NB4 (cell line): ENCODE results near the gene CCND1.
A peak's percentile ranks its signal among the peaks of the same experiment; 100 is the strongest.

Experiments
- DNase-seq: peaks from one replicate; pipeline ENCODE4 v3.0.0; 2010; ENCODE audit warnings: low read depth
- H3K4me3 ChIP-seq: one replicate; pipeline ENCODE4 v1.5.1; 2011; ENCODE audit warnings: mild to moderate bottlenecking, low read depth, low read length, moderate library complexity
- MYC ChIP-seq: IDR thresholded peaks from 2 replicates; pipeline ENCODE4 v1.6.1; 2011; ENCODE audit warnings: low read depth, low read length
- POLR2A ChIP-seq: IDR thresholded peaks from 2 replicates; pipeline ENCODE4 v1.6.1; 2011; ENCODE audit warnings: mild to moderate bottlenecking; ENCODE audit not compliant: insufficient read length; ENCODE audit errors: extremely low read depth
- TF ChIP-seq, protein P1 (sequence below): IDR thresholded peaks from 2 replicates; pipeline ENCODE4 v1.6.1; 2011; ENCODE audit warnings: low read depth, low read length
- TF ChIP-seq, protein P2 (sequence below): IDR thresholded peaks from one replicate; pipeline ENCODE4 v1.5.1; 2012; ENCODE audit warnings: low read depth, low read length

The CCND1 gene

DNA sequence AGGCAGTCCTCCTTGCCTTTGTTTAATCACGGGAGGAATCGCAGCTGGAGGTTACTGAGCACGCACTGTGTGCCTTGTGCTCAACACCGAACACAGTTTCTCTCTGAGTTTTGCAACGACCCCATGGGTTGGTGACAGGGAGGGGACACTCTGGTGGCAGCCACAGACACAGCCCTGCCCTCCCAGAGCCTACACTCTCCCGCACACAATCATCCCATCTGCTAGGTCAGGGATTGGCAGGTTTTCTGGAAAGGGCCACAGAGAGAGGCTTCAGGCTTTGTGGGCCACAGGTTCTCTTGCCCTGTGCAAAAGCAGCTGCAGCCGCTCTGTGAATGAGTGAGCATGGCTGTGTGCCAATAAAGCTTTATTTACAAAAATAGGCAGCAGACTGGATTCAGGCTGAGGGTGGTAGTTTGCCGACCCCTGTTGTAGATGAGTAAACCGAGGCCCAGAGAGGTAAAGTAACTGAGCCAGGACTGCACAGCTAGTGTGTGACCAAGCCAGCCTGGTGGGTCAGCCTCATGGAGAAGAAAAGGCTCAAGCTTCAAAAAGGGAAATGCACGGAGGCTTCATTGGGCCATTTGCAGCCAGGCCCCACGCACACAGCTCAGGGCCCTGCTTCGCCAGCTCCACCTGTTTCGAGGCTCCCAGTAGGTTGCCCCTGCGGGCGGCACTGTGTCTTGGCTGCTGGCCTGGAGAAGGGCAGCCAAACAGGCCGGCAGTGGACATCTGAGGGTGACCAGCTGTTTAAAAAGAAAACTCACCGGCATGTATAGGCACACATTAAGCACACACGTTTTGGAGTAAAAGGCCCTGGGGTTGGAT is 17.9 kb downstream of the CCND1 start:
- no peak overlapping the region for H3K4me3 ChIP-seq
- TF ChIP-seq, protein P1, sequence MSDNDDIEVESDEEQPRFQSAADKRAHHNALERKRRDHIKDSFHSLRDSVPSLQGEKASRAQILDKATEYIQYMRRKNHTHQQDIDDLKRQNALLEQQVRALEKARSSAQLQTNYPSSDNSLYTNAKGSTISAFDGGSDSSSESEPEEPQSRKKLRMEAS, result no peak
- TF ChIP-seq POLR2A (no peak), MYC (no peak)
- TF ChIP-seq, protein P2, sequence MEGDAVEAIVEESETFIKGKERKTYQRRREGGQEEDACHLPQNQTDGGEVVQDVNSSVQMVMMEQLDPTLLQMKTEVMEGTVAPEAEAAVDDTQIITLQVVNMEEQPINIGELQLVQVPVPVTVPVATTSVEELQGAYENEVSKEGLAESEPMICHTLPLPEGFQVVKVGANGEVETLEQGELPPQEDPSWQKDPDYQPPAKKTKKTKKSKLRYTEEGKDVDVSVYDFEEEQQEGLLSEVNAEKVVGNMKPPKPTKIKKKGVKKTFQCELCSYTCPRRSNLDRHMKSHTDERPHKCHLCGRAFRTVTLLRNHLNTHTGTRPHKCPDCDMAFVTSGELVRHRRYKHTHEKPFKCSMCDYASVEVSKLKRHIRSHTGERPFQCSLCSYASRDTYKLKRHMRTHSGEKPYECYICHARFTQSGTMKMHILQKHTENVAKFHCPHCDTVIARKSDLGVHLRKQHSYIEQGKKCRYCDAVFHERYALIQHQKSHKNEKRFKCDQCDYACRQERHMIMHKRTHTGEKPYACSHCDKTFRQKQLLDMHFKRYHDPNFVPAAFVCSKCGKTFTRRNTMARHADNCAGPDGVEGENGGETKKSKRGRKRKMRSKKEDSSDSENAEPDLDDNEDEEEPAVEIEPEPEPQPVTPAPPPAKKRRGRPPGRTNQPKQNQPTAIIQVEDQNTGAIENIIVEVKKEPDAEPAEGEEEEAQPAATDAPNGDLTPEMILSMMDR, result no peak
- DNase-seq, result no peak

DNA sequence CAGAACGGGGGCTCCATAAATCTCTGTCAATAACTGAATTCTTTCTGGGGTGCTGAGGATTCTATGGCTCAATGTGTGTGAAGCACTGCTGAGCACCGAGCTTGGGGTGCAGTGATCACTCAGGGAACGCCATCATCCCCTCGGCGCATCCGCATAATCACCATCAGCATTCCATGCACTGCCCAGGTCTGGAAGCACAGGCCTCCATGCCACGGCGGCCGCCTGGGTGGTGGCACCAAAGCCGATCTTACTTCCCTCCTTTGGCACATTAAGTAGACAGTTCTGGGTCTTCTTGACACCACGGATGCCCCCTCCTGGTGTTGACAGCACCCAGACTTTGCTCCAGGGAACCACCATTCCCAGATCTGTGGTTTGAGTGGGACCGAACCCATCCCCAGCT is 18.6 kb downstream of the CCND1 start:
- no peak overlapping the region for H3K4me3 ChIP-seq
- no peak for DNase-seq
- TF ChIP-seq POLR2A (no peak), MYC (no peak)
- TF ChIP-seq, protein P2, result no peak
- TF ChIP-seq, protein P1, result no peak

DNA sequence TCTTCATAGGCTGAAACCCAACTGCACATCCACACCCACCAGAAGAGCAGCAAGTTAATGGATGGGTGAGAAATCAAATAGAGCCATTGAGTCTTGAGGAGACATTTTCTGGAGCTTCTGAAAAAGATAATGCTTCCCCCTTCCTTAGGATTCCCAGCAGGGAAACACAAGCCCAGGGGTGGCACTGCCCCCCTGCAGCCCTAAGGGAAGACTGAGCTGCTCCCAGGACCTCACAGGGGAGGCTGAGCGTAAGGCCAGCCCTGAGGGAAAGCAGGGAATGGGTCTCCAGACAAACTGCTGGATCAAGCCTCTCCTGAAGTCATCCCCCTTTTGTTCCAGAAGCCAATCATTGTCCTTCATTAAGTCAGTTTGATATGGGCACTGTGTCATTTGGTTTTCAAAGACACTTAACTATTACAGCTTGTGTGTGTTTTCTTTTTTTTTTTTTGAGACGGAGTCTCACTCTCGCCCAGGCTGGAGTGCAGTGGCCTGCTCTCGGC is 19.1 kb downstream of the CCND1 start:
- no peak for DNase-seq
- H3K4me3 ChIP-seq, result no peak overlapping the region
- TF ChIP-seq, protein P1, result no peak
- TF ChIP-seq MYC, result no peak
- TF ChIP-seq, protein P2, result no peak
- no peak for TF ChIP-seq POLR2A

DNA sequence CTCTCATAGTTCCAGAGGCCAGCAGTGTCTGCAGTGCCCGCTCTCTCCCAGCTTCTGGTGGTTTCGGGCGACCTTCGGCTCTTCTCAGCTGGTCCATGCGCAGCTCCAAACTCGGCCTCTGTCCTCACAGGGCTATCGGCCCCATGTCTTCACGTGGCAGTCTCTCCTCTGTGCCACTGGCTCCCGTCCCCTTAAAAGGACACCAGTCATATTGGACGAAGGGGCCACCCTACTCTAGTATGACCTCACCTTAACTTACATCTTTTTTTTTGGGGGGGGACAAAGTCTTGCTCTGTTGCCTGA is 20.4 kb downstream of the CCND1 start:
- DNase-seq, result no peak
- TF ChIP-seq MYC (no peak), POLR2A (no peak)
- TF ChIP-seq, protein P1, result no peak
- TF ChIP-seq, protein P2, result no peak
- no peak overlapping the region for H3K4me3 ChIP-seq

DNA sequence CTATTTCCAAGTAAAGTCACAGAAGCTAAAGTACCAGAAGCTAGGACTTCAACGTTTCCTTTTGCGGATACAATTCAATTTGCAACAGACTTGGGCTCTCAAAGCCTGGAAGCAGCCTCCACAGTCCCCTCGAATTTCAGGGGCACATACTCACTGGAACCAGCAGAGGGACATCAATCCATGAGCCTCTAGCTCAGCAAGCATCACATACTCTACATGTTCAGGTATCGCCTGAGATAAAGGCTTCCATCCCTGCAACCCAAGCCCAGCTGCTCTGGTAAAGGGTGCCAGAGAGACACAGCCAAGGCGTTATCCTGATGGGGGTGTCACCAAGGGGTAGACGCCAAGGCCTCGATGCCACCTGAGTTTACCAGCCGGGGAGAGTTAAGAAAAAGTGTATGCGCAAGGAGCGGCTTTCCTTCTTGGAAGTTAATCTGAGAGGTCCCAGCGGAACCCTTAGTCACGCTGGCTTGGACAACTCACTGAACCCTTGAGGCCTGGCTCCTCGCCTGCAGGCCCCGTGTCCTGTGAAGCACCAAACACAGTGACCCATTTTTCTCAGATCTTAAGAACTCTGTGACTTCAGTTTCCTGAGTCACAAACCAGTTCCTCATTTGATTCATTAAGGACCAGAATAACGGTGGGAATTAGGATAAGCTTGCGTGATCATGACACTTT is 21.2 kb downstream of the CCND1 start:
- TF ChIP-seq, protein P2, result peak; percentile 28
- TF ChIP-seq, protein P1, result no peak
- no peak for TF ChIP-seq MYC
- TF ChIP-seq POLR2A, result no peak
- H3K4me3 ChIP-seq, result no peak overlapping the region
- no peak for DNase-seq
